Measurements from ENCODE around the gene NNT. TPM values are rescaled to one million over a fixed set of nuclear protein-coding genes. Genes with fewer than 3 reads are reported as not detected.

The NNT gene
- total RNA-seq, 1 experiment from 2014 or later, result 112 TPM

- no peaks in the 10 kb centered on the region for H3K36me3 ChIP-seq (ENCODE audit: low read depth)
- H3K9me2 ChIP-seq (ENCODE audit: insufficient read depth), result no peaks in the 10 kb centered on the region
- no peak overlapping the region for H3K4me3 ChIP-seq
- H3K27ac ChIP-seq, result no peak overlapping the region
- no peaks in the 10 kb centered on the region for H3K9me3 ChIP-seq (ENCODE audit: insufficient read depth, low read depth)
- no TSS peak for BruUV-seq (replicated peaks)
- TF ChIP-seq EZH2 (IDR thresholded peaks at IDR 0.05; ENCODE audit: low read depth) (no peak), CTCF (conservative IDR thresholded peaks at IDR 0.05) (no peak)
- peak in 1 of 2 experiments; percentile 21 for DNase-seq
- CTCF ChIA-PET, result no interaction called here
- no peaks in the 10 kb centered on the region for H3K79me2 ChIP-seq (ENCODE audit: low read depth)
- H4K20me1 ChIP-seq (ENCODE audit: insufficient read depth), result no peaks in the 10 kb centered on the region
- intact Hi-C loops (cut with micrococcal nuclease; ENCODE audit: unreplicated experiment), result no loop called here
- no peak overlapping the region for H3K4me2 ChIP-seq
- POLR2A ChIA-PET (ENCODE audit: unreplicated experiment), result no interaction called here
- H2AFZ ChIP-seq, result no peak overlapping the region
- no peaks in the 10 kb centered on the region for H3F3A ChIP-seq (ENCODE audit: insufficient read depth, low read depth)
- no peaks in the 10 kb centered on the region for H3K4me1 ChIP-seq (replicated peaks; ENCODE audit: insufficient read depth)
- no peaks in the 10 kb centered on the region for H3K27me3 ChIP-seq (ENCODE audit: insufficient read depth, low read depth)
These were observed 44.8 kb downstream of the NNT start for GRCh38 chr5:43647789-43648188.

GRCh38 chr5:43648499-43649124, 45.6 kb downstream of the NNT start:
- Histone ChIP-seq H3K36me3 (ENCODE audit: low read depth) (no peaks in the 10 kb centered on the region), H3K27ac (no peak overlapping the region), H2AFZ (no peak overlapping the region), H3K9me2 (ENCODE audit: insufficient read depth) (no peaks in the 10 kb centered on the region), H3K4me3 (no peak overlapping the region), H3K9me3 (ENCODE audit: insufficient read depth, low read depth) (no peaks in the 10 kb centered on the region), H3F3A (ENCODE audit: insufficient read depth, low read depth) (no peaks in the 10 kb centered on the region), H4K20me1 (ENCODE audit: insufficient read depth) (no peaks in the 10 kb centered on the region), H3K4me2 (no peak overlapping the region), H3K79me2 (ENCODE audit: low read depth) (no peaks in the 10 kb centered on the region), H3K4me1 (replicated peaks; ENCODE audit: insufficient read depth) (no peaks in the 10 kb centered on the region), H3K27me3 (ENCODE audit: insufficient read depth, low read depth) (no peaks in the 10 kb centered on the region)
- POLR2A ChIA-PET (ENCODE audit: unreplicated experiment), result interaction anchor here (0.6 kb wide), 1 partner anchor 1136 kb away, joined by 5 read pairs; no protein-coding TSS in a partner anchor
- CTCF ChIA-PET, result no interaction called here
- intact Hi-C loops (cut with micrococcal nuclease; ENCODE audit: unreplicated experiment), result no loop called here
- BruUV-seq (replicated peaks), result no TSS peak
- TF ChIP-seq EZH2 (IDR thresholded peaks at IDR 0.05; ENCODE audit: low read depth) (no peak), CTCF (conservative IDR thresholded peaks at IDR 0.05) (no peak)
- peak in 1 of 2 experiments; percentile 29 for DNase-seq

GRCh38 chr5:43649256-43649655, 46.3 kb downstream of the NNT start:
- ChIA-PET POLR2A (ENCODE audit: unreplicated experiment) (no interaction called here), CTCF (interaction anchor here (0.6 kb wide), 1 partner anchor 16 kb away, joined by 7 read pairs; no protein-coding TSS in a partner anchor)
- TF ChIP-seq EZH2 (IDR thresholded peaks at IDR 0.05; ENCODE audit: low read depth) (no peak), CTCF (conservative IDR thresholded peaks at IDR 0.05) (no peak)
- Histone ChIP-seq H3K9me2 (ENCODE audit: insufficient read depth) (no peaks in the 10 kb centered on the region), H2AFZ (no peak overlapping the region), H3K27ac (no peak overlapping the region), H3F3A (ENCODE audit: insufficient read depth, low read depth) (no peaks in the 10 kb centered on the region), H3K36me3 (ENCODE audit: low read depth) (no peaks in the 10 kb centered on the region), H3K9me3 (ENCODE audit: insufficient read depth, low read depth) (no peaks in the 10 kb centered on the region), H3K4me3 (no peak overlapping the region), H3K4me1 (replicated peaks; ENCODE audit: insufficient read depth) (no peaks in the 10 kb centered on the region), H3K4me2 (no peak overlapping the region), H3K79me2 (ENCODE audit: low read depth) (no peaks in the 10 kb centered on the region), H3K27me3 (ENCODE audit: insufficient read depth, low read depth) (no peaks in the 10 kb centered on the region), H4K20me1 (ENCODE audit: insufficient read depth) (no peaks in the 10 kb centered on the region)
- peak in 1 of 2 experiments; percentile 22 for DNase-seq
- intact Hi-C loops (cut with micrococcal nuclease; ENCODE audit: unreplicated experiment), result no loop called here
- no TSS peak for BruUV-seq (replicated peaks)

All from PC-9 (cell line).